Glutamatergic neuron (in vitro differentiated cells): Measurements from ENCODE around the gene ARHGAP8. TPM values are rescaled to one million over a fixed set of nuclear protein-coding genes. Genes with fewer than 3 reads are reported as not detected.

Experiments
- DNase-seq: peaks from one replicate; pipeline ENCODE4 v3.0.0; 2022
- H3K27ac Mint-ChIP-seq: one replicate; pipeline ENCODE4 v1.8.0; 2020; ENCODE audit warnings: mild to moderate bottlenecking, mixed read lengths, inconsistent platforms; ENCODE audit not compliant: unreplicated experiment
- H3K27me3 Mint-ChIP-seq: one replicate; pipeline ENCODE4 v1.8.0; 2020; ENCODE audit warnings: mild to moderate bottlenecking, moderate library complexity, mixed read lengths, inconsistent platforms; ENCODE audit not compliant: unreplicated experiment
- H3K36me3 Mint-ChIP-seq: one replicate; pipeline ENCODE4 v1.8.0; 2020; ENCODE audit warnings: mild to moderate bottlenecking, mixed read lengths, inconsistent platforms; ENCODE audit not compliant: unreplicated experiment
- H3K4me1 Mint-ChIP-seq: one replicate; pipeline ENCODE4 v1.8.0; 2020; ENCODE audit warnings: mild to moderate bottlenecking, low read depth, mixed read lengths, inconsistent platforms; ENCODE audit not compliant: unreplicated experiment
- H3K4me3 Mint-ChIP-seq: one replicate; pipeline ENCODE4 v1.8.0; 2020; ENCODE audit warnings: mild to moderate bottlenecking, mixed read lengths, inconsistent platforms; ENCODE audit not compliant: unreplicated experiment
- H3K9me3 Mint-ChIP-seq: one replicate; pipeline ENCODE4 v1.8.0; 2020; ENCODE audit warnings: mild to moderate bottlenecking, moderate library complexity, mixed read lengths, inconsistent platforms; ENCODE audit not compliant: unreplicated experiment
- CTCF ChIP-seq: fragments of 200-600 bp; sonication (generic); IDR thresholded peaks from one replicate; pipeline ENCODE4 v1.5.0; 2021; ENCODE audit not compliant: partially characterized antibody, unreplicated experiment
- total RNA-seq: library from RNA; stranded (reverse); fragmentation: NEBNext Ultra II Directional; extraction: Animal tissue kit (Norgen Biotek cat#: 25700); gene quantifications from one replicate; pipeline ENCODE4 v1.2.1, GENCODE V29; 2021; ENCODE audit not compliant: unreplicated experiment

The ARHGAP8 gene
- total RNA-seq, 1 donor from 2014 or later, result 0.59 TPM

GRCh38 chr22:44732017-44732561 lies 20.3 kb upstream of the ARHGAP8 start:
- Mint-ChIP-seq H3K27me3 (peaks cover 7% of the 10 kb centered on the region), H3K4me1 (peaks cover 4% of the 10 kb centered on the region), H3K4me3 (no peak overlapping the region), H3K36me3 (no peaks in the 10 kb centered on the region), H3K9me3 (peaks cover 8% of the 10 kb centered on the region), H3K27ac (no peak overlapping the region)
- DNase-seq, result no peak
- TF ChIP-seq CTCF, result no peak

GRCh38 chr22:44732661-44733060 lies 19.7 kb upstream of the ARHGAP8 start:
- no peak for TF ChIP-seq CTCF
- Mint-ChIP-seq H3K4me3 (no peak overlapping the region), H3K27ac (no peak overlapping the region), H3K27me3 (peaks cover 7% of the 10 kb centered on the region), H3K4me1 (peaks cover 4% of the 10 kb centered on the region), H3K9me3 (peaks cover 8% of the 10 kb centered on the region), H3K36me3 (no peaks in the 10 kb centered on the region)
- no peak for DNase-seq

- no peak for TF ChIP-seq CTCF
- Mint-ChIP-seq H3K27me3 (peaks cover 7% of the 10 kb centered on the region), H3K4me3 (no peak overlapping the region), H3K27ac (no peak overlapping the region), H3K4me1 (peaks cover 4% of the 10 kb centered on the region), H3K36me3 (no peaks in the 10 kb centered on the region), H3K9me3 (peaks cover 8% of the 10 kb centered on the region)
- DNase-seq, result no peak
These were observed 18.8 kb upstream of the ARHGAP8 start for GRCh38 chr22:44733426-44734106.

- Mint-ChIP-seq H3K27me3 (peaks cover 9% of the 10 kb centered on the region), H3K27ac (no peak overlapping the region), H3K4me3 (no peak overlapping the region), H3K9me3 (peaks cover 8% of the 10 kb centered on the region), H3K36me3 (no peaks in the 10 kb centered on the region), H3K4me1 (peaks cover 4% of the 10 kb centered on the region)
- TF ChIP-seq CTCF, result no peak
- no peak for DNase-seq
These were observed 18.1 kb upstream of the ARHGAP8 start for GRCh38 chr22:44734278-44734677.

GRCh38 chr22:44734801-44735517 lies 17.4 kb upstream of the ARHGAP8 start:
- Mint-ChIP-seq H3K27me3 (peaks cover 9% of the 10 kb centered on the region), H3K27ac (no peak overlapping the region), H3K4me1 (peaks cover 4% of the 10 kb centered on the region), H3K9me3 (peaks cover 8% of the 10 kb centered on the region), H3K36me3 (no peaks in the 10 kb centered on the region), H3K4me3 (no peak overlapping the region)
- DNase-seq, result no peak
- no peak for TF ChIP-seq CTCF
